Stimulated activated CD4-positive, alpha-beta T cell treated with anti-CD3 and anti-CD28 coated beads, Interleukin-4, amount 100 ng/mL, for 48 hours (primary cell): ENCODE data around the gene TCHP.

Source experiments
- DNase-seq, 2 donors: peaks; one replicate each; pipeline ENCODE4 v3.0.0-alpha.2; 2020; ENCODE audit warnings: low read depth in 2 of 2

The TCHP gene

GRCh38 chr12:109961612-109962011 is 61.5 kb downstream of the TCHP start:
- DNase-seq = no peak

DNA sequence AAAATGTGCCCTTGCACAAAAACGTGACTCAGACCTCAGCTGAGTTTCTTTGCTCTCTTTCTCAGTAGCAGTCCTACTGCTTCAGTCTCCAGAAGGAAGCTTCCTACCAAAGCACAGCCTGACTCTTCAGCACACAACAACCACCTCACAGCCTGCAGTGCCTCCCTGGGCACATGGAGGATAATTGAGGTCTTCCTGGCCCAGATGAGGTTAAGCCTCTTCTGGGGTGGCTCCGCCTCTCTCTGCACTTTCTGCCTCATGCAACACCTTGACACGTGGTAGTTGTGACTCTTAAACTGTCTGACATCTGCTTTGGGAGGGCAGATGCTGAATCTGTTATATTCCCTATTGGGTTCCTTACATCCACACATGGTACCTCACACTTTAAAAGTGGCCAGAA is 62.3 kb downstream of the TCHP start:
- DNase-seq = no peak

GRCh38 chr12:109963330-109963729 is 63.3 kb downstream of the TCHP start:
- no peak for DNase-seq

GRCh38 chr12:109963743-109964429 is 63.8 kb downstream of the TCHP start:
- DNase-seq = no peak

GRCh38 chr12:109966546-109966945 is 66.5 kb downstream of the TCHP start:
- DNase-seq = no peak

- no peak for DNase-seq
Observed at GRCh38 chr12:109967383-109968031, 67.4 kb downstream of the TCHP start.
